HG03280 (cell line): ENCODE measurements around the gene PTPRT.

Experiments
- ATAC-seq: cut with Tn5 transposase; IDR thresholded peaks from one replicate; pipeline ENCODE4 v1.9.1; 2021; ENCODE audit warnings: mild to moderate bottlenecking, moderate library complexity; ENCODE audit not compliant: unreplicated experiment

PTPRT gene

GRCh38 chr20:42161228-42161829 is 1028.4 kb downstream of the PTPRT start:
- ATAC-seq, result no peak

- ATAC-seq, result no peak
Observed at GRCh38 chr20:42159808-42160207, 1029.9 kb downstream of the PTPRT start.

DNA sequence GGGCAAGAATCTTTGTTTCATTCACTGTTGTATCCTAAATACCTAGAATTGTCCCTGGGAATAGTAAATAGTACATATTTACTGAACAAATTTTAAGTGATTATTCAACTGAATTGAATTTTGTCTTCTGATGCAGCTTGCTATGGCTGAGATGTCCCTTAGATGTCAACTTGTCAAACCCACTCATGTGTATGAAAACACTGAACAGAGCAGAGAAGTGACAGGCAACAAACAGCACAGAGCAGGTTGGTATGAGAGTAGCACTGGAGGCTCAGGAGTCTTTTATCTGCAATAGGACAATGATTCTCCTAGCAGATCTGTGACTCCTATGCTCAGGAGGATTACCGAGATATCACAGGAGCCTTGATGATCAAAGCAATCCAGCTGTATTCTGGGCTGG is 1031.4 kb downstream of the PTPRT start:
- no peak for ATAC-seq

GRCh38 chr20:42155586-42155985 is 1034.1 kb downstream of the PTPRT start:
- no peak for ATAC-seq

- no peak for ATAC-seq
Observed at GRCh38 chr20:42152575-42152974, 1037.1 kb downstream of the PTPRT start.

GRCh38 chr20:42150230-42150629 is 1039.5 kb downstream of the PTPRT start:
- no peak for ATAC-seq

- ATAC-seq, result no peak
Observed at GRCh38 chr20:42138729-42139128, 1051.0 kb downstream of the PTPRT start.

DNA sequence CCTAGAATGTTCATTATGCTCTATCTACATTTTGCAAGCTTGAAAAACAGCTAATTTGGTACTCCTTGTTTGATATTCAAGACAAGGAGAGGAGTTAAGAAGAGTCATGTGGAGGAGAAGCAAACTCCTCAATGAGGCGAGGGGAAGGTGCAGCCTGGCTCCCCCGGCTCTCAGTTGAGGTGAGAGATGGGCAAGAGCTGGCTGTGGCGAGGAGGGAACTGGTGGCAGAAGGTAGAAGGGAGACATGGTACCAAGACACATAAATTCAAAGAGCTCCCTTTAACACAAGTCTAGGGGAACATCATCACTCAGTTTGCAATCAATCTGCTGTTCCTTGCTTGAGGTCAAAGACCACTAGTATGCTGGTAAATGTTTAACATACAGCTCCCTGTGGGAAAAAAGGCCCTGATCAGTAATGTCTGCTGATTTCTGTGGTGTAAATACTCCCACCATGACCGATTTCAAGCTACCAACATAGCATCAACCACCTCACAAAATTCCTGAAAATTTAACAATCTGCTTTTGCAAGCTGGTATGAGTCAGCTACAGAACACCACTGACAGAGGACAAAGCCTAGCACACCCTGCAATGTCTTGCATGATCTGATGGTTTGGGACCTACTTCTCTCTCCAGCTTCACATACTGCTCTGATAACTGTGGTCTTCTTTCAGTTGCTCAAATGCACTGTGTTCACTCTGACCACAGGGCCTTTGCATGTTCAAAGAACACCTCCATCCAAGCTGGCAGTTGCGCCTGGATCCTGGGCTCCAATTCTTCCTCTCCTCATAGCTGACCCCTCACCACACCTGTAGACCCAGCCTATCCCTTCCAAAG is 1055.2 kb downstream of the PTPRT start:
- no peak for ATAC-seq

GRCh38 chr20:42130810-42131596 is 1058.7 kb downstream of the PTPRT start:
- no peak for ATAC-seq

DNA sequence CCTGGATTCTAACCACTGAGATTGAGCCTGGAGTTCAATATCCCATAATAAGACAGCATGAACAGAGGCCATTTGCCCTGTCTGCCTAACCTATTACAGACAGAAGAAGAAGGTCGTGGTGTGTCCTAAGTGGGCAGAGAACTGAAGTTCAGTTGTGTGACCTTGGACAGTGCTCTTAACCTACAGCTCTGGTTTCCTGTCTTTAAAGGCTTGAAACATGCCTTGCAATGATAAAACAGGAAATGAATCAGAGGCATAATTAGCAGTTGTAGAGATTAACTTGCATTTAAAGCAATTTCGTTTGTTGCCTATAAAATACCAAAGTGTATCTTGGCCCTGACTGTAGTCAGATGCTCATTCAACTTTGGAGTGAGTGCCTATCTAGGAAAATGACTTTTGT is 1064.3 kb downstream of the PTPRT start:
- no peak for ATAC-seq

- no peak for ATAC-seq
Observed at GRCh38 chr20:42123981-42124473, 1065.7 kb downstream of the PTPRT start.

- ATAC-seq, result no peak
Observed at GRCh38 chr20:42118409-42119125, 1071.1 kb downstream of the PTPRT start.

- no peak for ATAC-seq
Observed at GRCh38 chr20:42118001-42118400, 1071.7 kb downstream of the PTPRT start.

- no peak for ATAC-seq
Observed at GRCh38 chr20:42113236-42113635, 1076.5 kb downstream of the PTPRT start.

- ATAC-seq, result no peak
Observed at GRCh38 chr20:42112161-42112560, 1077.5 kb downstream of the PTPRT start.

DNA sequence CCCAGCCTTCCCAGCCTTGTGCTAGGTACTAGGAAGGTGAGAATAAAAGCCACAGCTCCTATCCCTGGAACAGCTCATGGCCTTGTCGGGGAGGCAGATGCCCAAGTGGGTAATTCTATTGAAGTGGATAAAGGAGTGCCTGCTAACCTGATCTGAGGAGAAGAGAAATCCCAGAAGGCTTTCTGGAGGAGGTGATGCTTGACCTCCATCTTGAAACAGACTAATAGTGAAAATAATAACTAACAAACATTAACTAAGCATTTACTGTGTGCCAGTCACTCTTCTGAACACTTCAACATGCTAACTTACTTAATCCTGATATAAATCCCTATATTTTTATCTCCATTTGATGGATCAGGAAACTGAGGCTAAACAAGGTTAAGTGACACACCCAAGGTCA is 1078.4 kb downstream of the PTPRT start:
- no peak for ATAC-seq

GRCh38 chr20:42110301-42110700 is 1079.4 kb downstream of the PTPRT start:
- ATAC-seq, result no peak

- no peak for ATAC-seq
Observed at GRCh38 chr20:42102000-42102399, 1087.7 kb downstream of the PTPRT start.

DNA sequence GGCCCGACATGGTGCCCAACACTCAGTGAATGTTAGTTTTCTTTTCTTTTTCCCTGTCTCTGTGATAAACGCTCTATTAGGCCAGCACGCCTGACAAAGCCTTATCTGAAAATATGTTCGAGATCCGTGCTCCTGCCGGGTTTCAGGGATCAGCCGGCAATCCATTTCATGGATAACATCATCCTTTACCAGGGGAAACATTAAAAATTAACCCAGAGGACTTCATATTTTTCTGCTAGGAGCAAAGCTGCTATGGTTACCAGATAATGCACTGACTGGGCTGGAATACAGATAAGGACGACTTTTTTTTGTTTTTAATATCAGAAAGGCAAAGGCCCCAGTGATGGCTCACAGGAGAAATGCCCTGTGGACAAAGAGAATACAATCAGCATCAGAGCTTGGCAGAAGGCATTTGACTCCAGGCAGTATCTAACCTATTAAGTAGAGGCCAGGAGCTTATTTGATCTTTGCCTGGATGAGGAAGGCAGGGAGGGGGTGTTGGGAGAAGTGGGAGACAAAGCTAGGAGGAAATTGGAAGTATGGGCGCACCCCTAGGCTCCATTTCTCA is 1089.5 kb downstream of the PTPRT start:
- no peak for ATAC-seq

DNA sequence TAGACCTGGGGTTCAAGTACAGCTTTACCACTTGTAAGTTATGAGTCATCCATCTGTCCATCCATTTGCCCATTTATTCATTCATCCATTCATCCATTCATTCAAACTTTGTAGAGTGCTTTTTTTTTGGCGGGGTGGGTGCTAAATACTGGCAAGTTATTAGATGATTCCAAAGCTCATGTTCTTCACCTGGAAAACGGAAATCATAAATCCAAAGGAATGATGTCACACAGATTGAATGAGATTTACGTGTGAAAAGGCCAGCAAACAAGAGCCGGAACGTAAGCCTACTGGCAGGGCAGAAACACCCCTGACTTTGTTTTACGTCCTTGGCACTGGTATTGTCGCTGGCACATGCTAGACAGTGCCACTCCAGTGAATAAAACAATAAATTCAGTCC is 1090.6 kb downstream of the PTPRT start:
- ATAC-seq, result no peak

- ATAC-seq, result no peak
Observed at GRCh38 chr20:42098418-42098817, 1091.3 kb downstream of the PTPRT start.
